GM06990 (cell line): ENCODE data around the gene FAM9A.
A peak's percentile ranks its signal among the peaks of the same experiment; 100 is the strongest.

Experiments used
- DNase-seq: peaks from one replicate; pipeline ENCODE4 v3.0.0-alpha.2; 2011; ENCODE audit not compliant: insufficient read length; ENCODE audit errors: extremely low read depth
- H3K27me3 ChIP-seq: replicated peaks from 2 replicates; pipeline ENCODE4 v1.6.0; 2011; ENCODE audit warnings: low read length; ENCODE audit not compliant: control insufficient read depth, insufficient read depth
- H3K36me3 ChIP-seq: 2 replicates; pipeline ENCODE4 v1.5.1; 2011; ENCODE audit warnings: low read length; ENCODE audit not compliant: control insufficient read depth, insufficient read depth
- H3K4me3 ChIP-seq: replicated peaks from 2 replicates; pipeline ENCODE4 v1.5.1; 2011; ENCODE audit warnings: low read depth, mild to moderate bottlenecking, control low read depth, low read length
- CTCF ChIP-seq: IDR thresholded peaks from 2 replicates; pipeline ENCODE4 v1.5.1; 2011; ENCODE audit warnings: low read length, control low read depth, mild to moderate bottlenecking, inconsistent platforms; ENCODE audit not compliant: insufficient read depth, poor library complexity, severe bottlenecking

Gene FAM9A

GRCh38 chrX:8815460-8816065 lies 14.4 kb upstream of the FAM9A start:
- no peak for DNase-seq
- TF ChIP-seq CTCF = peak; percentile 84
- H3K36me3 ChIP-seq = no peaks in the 10 kb centered on the region
- H3K27me3 ChIP-seq = no peaks in the 10 kb centered on the region
- H3K4me3 ChIP-seq = no peak overlapping the region

- no peak for DNase-seq
- Histone ChIP-seq H3K4me3 (no peak overlapping the region), H3K36me3 (no peaks in the 10 kb centered on the region), H3K27me3 (no peaks in the 10 kb centered on the region; the same call in 1 of the 2 replicates)
- no peak for TF ChIP-seq CTCF
Observed at GRCh38 chrX:8813036-8813435, 11.9 kb upstream of the FAM9A start.

- no peaks in the 10 kb centered on the region for H3K36me3 ChIP-seq
- DNase-seq = no peak
- no peak overlapping the region for H3K4me3 ChIP-seq
- H3K27me3 ChIP-seq = no peaks in the 10 kb centered on the region; the same call in 1 of the 2 replicates
- TF ChIP-seq CTCF = no peak
Observed at GRCh38 chrX:8811611-8812010, 10.4 kb upstream of the FAM9A start.

- H3K36me3 ChIP-seq = no peaks in the 10 kb centered on the region
- TF ChIP-seq CTCF = no peak
- H3K4me3 ChIP-seq = no peak overlapping the region
Observed at GRCh38 chrX:8808661-8809060, 7.5 kb upstream of the FAM9A start.

DNA sequence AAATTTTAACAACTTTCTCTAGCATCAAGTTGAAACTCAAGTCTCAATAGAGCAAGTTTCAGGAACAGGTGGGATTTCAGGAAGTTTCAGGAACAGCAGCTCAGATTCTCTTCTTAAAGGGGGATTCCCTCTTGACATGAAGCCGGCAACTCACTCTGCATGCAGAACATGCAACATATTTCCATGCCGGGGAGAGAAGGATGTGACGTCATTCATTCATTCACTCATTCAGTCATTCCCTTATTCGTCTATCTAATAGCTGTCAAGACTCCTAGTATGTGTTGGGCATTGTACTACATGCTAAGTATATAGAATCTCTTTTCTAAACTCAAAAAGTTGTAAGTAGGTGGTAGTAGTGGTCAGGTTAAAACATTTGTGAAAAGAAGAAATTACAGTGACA lies 4.8 kb upstream of the FAM9A start:
- Histone ChIP-seq H3K27me3 (no peaks in the 10 kb centered on the region; the same call in 1 of the 2 replicates), H3K36me3 (no peaks in the 10 kb centered on the region), H3K4me3 (no peak overlapping the region)
- no peak for DNase-seq
- TF ChIP-seq CTCF = no peak

More at GRCh38 chrX:8808661-8809060, 7.5 kb upstream of the FAM9A start:
- DNase-seq = no peak
- no peaks in the 10 kb centered on the region; the same call in 1 of the 2 replicates for H3K27me3 ChIP-seq

GRCh38 chrX:8805046-8805445 lies 3.9 kb upstream of the FAM9A start:
- no peak for TF ChIP-seq CTCF
- Histone ChIP-seq H3K27me3 (no peaks in the 10 kb centered on the region; the same call in 1 of the 2 replicates), H3K4me3 (no peak overlapping the region), H3K36me3 (no peaks in the 10 kb centered on the region)
- no peak for DNase-seq
